Fibroblast of skin of right biceps (primary cell): ENCODE results near the gene BICDL2.
"Not testable (repeated sequence)": the region's sequence is repeated elsewhere in the genome, so short reads cannot be mapped to it uniquely, and the experiment has no call there.

ENCODE experiments used
- DNase-seq: peaks from one replicate; pipeline ENCODE4 v3.0.0-alpha.2; 2013

BICDL2 gene, protein sequence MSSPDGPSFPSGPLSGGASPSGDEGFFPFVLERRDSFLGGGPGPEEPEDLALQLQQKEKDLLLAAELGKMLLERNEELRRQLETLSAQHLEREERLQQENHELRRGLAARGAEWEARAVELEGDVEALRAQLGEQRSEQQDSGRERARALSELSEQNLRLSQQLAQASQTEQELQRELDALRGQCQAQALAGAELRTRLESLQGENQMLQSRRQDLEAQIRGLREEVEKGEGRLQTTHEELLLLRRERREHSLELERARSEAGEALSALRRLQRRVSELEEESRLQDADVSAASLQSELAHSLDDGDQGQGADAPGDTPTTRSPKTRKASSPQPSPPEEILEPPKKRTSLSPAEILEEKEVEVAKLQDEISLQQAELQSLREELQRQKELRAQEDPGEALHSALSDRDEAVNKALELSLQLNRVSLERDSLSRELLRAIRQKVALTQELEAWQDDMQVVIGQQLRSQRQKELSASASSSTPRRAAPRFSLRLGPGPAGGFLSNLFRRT

GRCh38 chr16:3036726-3037315 is at the start of gene BICDL2:
BICDL2 (minus strand) TSS chr16:3036944; CDS start chr16:3035496, 1,448 bp downstream.
- DNase-seq, result no peak

- no peak for DNase-seq
Observed at GRCh38 chr16:3085868-3086595, 49.3 kb upstream of the BICDL2 start.

- DNase-seq, result no peak
Observed at GRCh38 chr16:3084969-3085670, 48.4 kb upstream of the BICDL2 start.

DNA sequence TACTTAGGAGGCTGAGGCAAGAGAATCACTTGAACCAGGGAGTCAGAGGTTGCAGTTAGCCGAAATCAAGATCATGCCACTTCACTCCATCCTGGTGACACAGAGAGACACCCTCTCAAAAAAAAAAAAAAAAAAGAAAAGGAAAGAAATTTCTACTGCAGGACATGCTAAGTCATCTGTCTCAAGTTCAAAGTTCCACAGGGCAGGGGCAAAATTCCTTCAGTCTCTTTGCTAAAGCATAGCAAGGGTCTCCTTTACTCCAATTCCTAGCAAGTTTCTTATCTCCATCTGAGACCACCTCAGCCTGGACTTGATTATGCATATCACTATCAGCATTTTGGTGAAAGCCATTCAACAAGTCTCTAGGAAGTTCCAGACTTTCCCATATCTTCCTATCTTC is 47.7 kb upstream of the BICDL2 start:
- no peak for DNase-seq

DNA sequence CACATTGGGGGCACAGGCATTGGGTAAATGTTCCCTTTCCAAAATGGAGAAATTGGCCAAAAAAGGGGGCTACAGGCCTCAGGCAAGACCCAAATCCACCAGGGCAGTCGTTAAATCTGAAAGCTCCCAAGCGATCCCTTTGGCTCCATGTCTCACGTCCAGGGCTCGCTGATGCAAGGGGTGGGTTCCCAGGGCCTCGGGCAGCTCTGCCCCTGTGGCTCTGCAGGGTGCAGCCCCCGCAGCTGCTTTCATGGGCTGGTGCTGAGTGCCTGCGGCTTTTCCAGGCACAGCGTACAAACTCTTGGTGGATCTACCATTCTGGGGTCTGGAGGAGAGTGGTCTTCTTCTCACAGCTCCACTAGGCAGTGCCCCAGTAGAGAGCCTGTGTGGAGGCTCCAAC is 46.7 kb upstream of the BICDL2 start:
- not testable (repeated sequence) for DNase-seq

DNA sequence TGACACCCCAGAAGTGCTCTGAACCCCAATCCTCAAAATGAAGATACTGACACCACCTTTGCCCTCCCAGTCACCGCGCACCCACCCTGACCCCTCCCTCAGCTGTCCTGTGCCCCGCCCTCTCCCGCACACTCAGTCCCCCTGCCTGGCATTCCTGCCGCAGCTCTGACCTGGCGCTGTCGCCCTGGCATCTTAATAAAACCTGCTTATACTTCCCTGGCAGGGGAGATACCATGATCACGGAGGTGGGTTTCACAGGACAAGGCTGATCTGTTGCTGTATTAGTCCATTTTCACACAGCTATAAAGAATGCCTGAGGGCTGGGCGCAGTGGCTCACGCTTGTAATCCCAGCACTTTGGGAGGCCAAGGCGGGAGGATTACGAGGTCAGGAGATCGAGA is 45.2 kb upstream of the BICDL2 start:
- DNase-seq, result not testable (repeated sequence)

DNA sequence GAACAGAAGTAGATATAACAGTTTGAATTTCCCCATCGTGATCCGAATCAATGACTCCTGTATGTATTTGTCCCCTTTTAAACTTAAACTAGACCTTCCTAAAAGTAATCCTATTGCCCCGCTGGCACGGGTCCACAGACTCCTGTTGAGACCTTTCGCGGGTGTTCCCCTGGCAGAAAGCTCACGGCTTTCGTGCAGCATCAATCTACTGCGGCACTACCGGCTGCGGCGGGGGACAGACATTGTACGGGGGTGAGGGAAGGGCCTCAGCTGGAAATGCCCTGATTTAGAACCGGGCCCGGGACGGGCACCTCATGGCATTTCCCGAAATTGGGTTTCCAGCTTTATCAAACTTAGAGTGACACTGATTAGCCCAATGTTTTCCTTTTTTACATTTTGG is 43.3 kb upstream of the BICDL2 start:
- DNase-seq, result no peak

GRCh38 chr16:3076577-3076976 is 39.8 kb upstream of the BICDL2 start:
- no peak for DNase-seq

DNA sequence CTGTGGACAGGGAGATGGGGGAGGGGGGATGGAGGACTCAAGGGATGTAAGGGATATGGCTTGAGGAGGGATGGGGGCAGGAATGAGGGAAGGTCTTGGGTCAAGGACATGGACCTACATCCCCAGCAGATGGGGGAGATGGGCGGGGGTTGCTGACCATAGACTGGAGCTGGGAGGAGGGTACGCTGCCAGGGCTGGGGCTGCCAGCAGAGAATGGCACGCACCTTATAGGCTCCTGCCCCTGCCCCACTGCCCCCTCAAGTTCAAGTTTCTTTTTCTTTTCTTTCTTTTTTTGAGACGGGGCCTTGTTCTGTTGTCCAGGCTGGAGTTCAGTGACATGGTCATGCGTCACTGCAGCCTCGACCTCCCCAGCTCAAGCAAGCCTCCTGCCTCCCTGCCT is 39.2 kb upstream of the BICDL2 start:
- not testable (repeated sequence) for DNase-seq

- no peak for DNase-seq
Observed at GRCh38 chr16:3075523-3075915, 38.8 kb upstream of the BICDL2 start.

DNA sequence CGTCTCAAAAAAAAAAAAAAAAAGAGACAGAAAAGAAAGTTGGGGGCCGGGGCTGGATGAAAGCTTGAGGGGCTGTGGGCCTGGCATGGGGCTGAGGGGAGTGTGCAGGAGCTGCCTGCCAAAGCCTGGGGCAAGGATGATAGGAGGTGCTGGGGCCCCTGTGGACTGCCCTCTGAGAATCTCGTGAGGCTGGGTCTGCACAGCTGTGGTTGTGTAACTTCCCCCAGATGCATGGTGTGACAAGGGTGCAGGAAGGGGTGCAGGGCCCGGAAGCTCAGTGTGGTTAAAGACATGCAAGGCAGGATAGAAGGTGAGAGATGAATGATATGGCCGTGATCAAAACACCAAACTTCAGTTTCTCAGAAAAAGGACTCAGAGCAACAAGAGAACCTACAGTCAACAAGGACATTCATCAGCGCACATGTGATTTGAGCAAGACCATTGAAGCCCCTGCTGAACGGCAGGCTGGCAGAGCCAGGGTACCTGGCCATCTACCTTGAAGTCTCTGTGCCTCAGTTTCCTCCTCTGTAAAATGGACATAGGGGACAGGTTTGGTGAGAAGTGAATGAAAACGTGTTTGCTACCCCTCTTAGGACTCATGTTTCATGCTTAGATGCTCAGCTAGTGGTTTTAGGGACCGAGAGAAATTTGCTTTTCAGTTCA is 38.2 kb upstream of the BICDL2 start:
- no peak for DNase-seq

DNA sequence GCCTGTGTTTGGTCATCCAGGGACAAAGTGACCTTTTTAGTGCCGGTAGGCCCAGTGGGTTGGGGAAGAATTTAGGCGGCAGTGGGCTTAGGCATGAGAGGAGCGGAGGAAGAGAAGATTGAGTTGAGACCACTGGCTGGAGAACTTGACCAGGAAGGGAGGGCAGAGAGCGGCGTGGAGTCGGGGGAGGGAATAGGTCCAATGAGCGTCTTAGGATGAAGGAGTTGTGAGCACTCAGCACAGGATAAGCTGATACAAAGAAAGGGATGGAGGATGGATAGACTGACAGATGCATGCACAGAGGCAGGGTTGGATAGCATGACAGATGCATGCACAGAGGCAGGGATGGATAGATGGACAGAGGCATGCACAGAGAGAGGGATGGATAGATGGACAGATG is 36.7 kb upstream of the BICDL2 start:
- no peak for DNase-seq

DNA sequence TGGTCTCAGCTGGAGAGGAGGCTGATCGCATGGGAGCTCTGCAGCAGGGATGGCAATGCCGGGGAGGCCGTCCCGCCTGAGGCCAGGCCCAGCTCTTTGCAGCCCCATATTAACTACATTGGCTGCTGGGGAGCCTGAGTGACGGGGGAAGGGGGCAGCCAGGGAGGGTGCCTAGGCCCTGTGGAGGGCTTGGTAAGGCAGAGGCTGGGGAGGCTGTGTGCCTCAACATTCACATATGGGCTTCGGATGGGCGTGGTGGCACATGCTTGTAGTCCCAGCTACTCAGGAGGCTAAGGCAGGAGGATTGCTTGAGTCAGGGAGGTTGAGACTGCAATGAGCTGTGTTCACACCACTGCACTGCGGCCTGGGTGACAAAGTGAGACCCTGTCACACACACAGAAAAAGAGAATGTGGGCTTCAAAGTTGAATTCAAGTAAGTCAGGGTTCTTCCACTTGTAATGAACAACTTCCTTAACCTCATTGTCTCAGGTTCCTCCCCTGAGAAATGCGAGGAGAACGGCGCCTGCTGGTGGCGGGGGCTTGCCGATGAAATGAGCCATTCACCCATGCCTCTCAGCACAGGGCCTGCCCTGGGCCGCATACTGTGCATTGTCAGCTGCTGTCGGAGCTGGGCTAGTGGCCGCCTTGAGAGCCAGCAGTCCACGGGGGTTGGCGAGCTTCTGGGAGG is 36.0 kb upstream of the BICDL2 start:
- not testable (repeated sequence) for DNase-seq

GRCh38 chr16:3072148-3072547 is 35.4 kb upstream of the BICDL2 start:
- DNase-seq, result not testable (repeated sequence)

DNA sequence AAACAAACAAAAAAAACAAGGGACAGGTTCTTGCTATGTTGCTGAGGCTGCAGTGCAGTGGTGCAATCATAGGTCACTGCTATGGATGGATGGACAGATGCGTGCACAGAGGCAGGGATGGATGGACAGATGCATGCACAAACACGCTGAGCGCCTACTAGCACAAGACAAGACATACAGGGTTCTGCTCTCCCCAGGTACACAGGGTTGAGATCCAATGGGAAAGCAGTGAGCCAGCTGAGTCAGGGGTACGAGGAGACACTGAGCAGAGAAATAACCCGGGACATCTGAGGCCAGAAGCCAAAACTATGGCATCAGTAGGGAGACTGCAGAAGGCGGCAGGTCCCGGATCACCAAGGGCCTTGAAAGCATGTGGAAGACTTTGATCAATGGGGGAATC is 34.9 kb upstream of the BICDL2 start:
- no peak for DNase-seq

GRCh38 chr16:3070608-3071111 is 33.9 kb upstream of the BICDL2 start:
- no peak for DNase-seq

GRCh38 chr16:3069146-3069545 is 32.4 kb upstream of the BICDL2 start:
- DNase-seq, result not testable (repeated sequence)

DNA sequence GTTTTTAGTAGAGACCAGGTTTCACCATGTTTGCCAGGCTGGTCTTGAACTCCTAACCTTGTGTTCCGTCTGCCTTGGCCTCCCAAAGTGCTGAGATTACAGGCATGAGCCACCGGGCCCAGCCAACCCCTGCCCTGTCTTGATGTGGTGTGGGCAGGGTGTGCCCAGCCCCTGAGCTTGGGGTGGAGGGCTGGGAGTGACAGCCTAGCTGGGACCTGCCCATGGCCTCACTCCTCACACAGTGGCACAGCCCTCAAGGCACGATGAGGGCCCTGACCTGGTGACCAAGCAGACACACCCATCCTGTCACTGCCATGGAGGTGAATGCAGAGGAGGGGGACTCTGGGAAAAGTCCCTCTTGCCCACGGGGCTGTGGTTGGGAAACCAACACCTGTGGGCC is 31.7 kb upstream of the BICDL2 start:
- no peak for DNase-seq

DNA sequence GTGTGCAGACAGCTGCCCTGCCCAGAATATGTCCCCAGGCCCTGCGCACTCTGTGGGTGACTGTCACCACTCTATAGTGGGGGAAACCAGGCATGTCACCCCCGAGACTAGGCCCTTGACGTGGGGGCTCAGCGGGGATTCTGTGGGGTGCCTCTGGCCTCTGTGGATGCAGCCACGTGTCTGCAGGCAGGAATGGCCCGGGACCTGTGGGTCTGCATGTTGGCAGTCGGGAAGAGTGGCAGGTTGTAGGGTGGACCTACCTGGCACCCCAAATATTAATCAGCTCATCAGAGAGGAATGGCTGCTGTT is 29.6 kb upstream of the BICDL2 start:
- no peak for DNase-seq

DNA sequence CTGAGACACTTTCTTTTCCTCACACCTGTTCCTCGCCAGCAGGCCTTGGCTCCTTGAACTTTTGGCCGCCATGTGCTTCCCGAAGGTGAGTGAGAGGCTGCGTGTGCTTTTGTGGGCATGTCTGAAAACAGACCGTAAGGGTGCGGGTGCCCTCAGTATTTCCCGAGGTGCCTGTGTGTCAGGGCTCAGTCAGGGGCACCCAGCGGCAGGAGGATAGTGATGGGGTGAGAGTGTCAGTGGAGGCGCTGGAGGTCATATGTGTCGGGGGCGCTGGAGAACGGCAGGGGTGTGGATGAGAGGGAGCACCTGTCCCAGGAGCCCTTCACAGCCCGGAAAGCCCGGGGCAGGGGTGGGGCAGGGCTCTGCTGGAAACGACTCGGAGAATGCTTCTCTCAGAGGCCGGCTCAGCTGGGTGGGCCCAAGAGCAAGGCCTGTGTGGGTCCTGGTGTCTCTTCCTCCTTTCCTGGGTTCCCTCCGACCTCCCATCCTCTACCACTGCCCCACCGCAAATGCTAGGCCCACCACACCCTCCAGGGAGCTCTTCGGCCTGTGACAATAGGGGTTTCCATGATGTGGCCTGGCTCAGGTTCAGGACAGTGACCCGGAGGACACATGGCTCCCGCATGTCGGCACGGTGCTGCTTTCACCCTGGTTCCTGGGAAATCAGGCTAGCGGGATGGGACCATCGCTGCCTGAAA is 29.1 kb upstream of the BICDL2 start:
- no peak for DNase-seq

DNA sequence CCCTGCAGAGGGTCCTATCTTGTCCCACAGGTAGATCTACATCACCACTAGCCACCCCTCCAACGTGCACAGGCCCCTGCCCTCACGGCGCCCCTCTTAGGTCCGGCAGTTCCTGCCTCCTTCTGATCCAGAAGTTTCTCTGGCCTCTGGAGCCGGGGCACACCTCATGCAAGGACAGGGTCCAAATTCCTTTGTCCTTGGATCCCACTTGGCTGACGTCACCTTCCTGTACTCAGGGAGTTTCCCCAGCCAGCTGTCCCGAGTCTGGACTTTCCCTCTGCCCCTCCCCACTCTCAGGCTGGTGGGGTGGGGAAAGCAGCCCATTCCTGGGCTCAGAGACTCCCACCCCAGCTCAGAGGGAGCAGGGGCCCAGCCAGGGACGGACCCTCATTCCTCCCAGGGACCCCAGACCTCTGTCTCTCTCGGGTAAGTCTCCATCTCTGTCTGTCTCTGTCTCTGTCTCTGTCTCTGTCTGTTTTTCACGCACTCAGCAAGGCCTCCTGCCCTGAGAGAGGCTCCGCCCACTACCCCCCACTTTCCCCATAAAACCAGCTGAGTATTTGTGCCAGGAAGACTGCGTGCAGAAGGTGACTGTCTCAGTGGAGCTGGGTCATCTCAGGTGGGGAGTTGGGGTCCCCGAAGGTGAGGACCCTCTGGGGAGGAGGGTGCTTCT is 28.5 kb upstream of the BICDL2 start, which contains the start of gene IL32:
TSS of gene IL32 (plus strand) at position 572 of the 673 bp plus-strand sequence. CDS start 172 bp downstream, outside the sequence.
- peak; percentile 70 for DNase-seq
